ENCODE results near the gene XPNPEP2.

XPNPEP2 gene

DNA sequence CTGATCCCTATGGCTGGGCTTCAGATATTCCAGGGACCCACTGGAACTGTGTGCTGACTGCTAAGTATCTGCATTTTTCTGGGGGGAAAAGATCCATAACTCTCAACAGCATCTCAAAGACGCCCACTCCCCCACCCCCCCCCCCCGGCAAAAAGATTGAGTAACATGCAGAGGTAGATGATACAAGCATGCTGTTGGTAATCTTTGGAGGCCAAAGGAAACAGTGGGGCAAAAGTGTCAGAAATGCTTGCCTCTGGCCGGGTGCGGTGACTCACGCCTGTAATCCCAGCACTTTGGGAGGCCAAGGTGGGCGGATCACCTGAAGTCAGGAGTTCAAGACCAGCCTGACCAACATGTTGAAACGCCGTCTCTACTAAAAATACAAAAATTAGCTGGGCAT, 12.2 kb downstream of the XPNPEP2 start:
- H3K36me3 ChIP-seq (ENCODE audit: control insufficient read depth, insufficient read depth, low read length), result no peaks in the 10 kb centered on the region
- H3K27me3 ChIP-seq (ENCODE audit: control insufficient read depth, insufficient read depth, low read length), result peaks cover 5% of the 10 kb centered on the region
- no peak overlapping the region for H3K9ac ChIP-seq (ENCODE audit: low read length)
- peaks cover 33% of the 10 kb centered on the region for H3K4me1 ChIP-seq (ENCODE audit: control insufficient read depth, insufficient read depth, low read length)
- H3K27ac ChIP-seq (ENCODE audit: low read depth, low read length), result no peak overlapping the region
- H3K4me3 ChIP-seq (ENCODE audit: low read depth, low read length), result no peak overlapping the region
- no peaks in the 10 kb centered on the region for H3K9me3 ChIP-seq (ENCODE audit: control insufficient read depth, insufficient read depth, low read depth, low read length)

DNA sequence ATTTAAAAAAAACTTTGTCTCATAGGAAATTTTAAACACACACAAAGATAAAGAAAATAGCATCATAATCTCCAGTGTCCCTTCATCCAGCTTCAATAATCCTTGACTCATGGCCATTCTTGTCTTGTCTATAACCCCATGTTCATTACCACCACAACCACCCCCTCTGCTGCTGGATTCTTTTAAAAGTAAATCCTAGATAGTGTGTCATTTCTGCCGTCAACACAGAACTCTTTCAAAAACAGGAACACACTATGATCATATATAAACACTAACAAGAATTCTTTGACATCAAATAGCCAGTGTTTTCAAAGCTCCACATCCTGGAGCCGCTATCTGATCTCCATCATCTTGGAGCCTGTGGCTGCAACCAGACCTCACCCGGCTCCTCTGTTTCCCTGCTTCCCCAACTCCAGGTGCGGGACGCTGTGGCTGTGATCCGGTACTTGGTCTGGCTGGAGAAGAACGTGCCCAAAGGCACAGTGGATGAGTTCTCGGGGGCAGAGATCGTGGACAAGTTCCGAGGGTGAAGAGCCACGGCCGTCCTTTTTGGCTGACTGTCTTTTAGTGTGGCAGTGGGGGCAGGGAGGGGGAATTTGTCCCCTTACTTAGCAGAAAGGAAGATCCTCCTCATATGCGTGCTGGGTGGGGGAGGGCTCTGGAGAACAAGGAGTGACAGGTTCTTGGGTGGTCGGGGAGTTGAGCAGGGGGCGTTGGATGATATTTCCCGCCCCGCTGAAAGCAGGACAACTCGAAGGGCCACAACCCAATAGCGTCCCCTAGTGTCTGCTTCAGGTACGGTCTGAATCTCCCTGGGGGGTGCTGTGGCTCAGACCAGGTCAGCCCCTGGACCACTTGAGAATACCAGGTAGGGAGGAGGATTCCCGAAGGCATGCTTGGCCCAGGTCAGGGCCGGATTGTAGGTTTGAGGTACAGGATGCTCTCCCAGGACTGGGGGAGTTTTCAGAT, 15.6 kb downstream of the XPNPEP2 start:
- no peak overlapping the region; the same call in 1 of the 2 replicates for H3K4me3 ChIP-seq (ENCODE audit: low read depth, low read length)
- no peak overlapping the region for H3K9ac ChIP-seq (ENCODE audit: low read length)
- no peaks in the 10 kb centered on the region for H3K36me3 ChIP-seq (ENCODE audit: control insufficient read depth, insufficient read depth, low read length)
- no peak overlapping the region for H3K27ac ChIP-seq (ENCODE audit: low read depth, low read length)
- no peaks in the 10 kb centered on the region for H3K9me3 ChIP-seq (ENCODE audit: control insufficient read depth, insufficient read depth, low read depth, low read length)
- peaks cover 11% of the 10 kb centered on the region; the same call in 1 of the 2 replicates for H3K4me1 ChIP-seq (ENCODE audit: control insufficient read depth, insufficient read depth, low read length)
- no peaks in the 10 kb centered on the region; the same call in 1 of the 2 replicates for H3K27me3 ChIP-seq (ENCODE audit: control insufficient read depth, insufficient read depth, low read length)

DNA sequence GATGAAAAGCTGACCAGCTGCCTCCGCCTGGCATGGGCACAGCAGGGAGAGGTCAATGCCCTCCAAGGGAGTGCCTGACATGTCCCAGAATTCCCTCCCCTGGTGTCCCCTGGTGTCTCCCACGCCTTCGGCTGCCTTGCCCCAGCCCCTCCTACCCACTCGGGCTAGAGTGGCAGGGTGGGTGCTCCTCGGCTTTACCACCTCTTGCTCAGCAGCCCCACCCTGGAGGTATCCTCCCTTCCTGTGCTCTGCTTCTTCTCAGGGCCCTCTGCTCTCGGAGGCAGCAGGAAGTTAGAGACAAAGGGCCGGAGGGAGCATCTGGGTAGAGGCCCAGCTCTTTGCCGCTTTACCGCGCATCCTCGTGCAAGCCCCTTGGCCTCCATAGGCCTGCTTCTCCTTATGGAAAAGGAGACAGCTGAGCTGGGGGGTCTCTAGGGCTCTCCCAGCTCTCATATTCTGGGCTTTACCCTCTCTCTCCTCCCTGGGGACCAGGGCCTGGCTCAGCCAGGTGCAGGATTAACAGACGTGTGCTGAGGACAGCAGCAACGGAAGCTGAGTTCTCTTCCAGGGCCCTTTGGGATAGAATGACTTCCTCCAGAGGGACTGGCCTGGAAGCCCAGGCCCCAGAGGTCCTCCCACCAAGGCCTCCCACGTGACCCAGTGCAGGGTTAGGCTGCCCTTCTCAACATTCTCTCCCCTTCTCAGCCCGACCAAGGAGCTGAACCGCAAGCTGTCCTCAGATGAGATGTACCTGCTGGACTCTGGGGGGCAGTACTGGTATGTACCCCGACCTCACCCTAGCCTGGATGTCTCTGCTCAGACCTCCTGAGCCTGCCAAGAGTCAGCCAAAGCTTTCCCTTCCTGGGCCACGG, 17.2 kb downstream of the XPNPEP2 start:
- Histone ChIP-seq H3K4me1 (ENCODE audit: control insufficient read depth, insufficient read depth, low read length) (peaks cover 11% of the 10 kb centered on the region; the same call in 1 of the 2 replicates), H3K27me3 (ENCODE audit: control insufficient read depth, insufficient read depth, low read length) (no peaks in the 10 kb centered on the region; the same call in 1 of the 2 replicates), H3K36me3 (ENCODE audit: control insufficient read depth, insufficient read depth, low read length) (no peaks in the 10 kb centered on the region), H3K9me3 (ENCODE audit: control insufficient read depth, insufficient read depth, low read depth, low read length) (no peaks in the 10 kb centered on the region), H3K9ac (ENCODE audit: low read length) (no peak overlapping the region), H3K27ac (ENCODE audit: low read depth, low read length) (no peak overlapping the region), H3K4me3 (ENCODE audit: low read depth, low read length) (no peak overlapping the region)

DNA sequence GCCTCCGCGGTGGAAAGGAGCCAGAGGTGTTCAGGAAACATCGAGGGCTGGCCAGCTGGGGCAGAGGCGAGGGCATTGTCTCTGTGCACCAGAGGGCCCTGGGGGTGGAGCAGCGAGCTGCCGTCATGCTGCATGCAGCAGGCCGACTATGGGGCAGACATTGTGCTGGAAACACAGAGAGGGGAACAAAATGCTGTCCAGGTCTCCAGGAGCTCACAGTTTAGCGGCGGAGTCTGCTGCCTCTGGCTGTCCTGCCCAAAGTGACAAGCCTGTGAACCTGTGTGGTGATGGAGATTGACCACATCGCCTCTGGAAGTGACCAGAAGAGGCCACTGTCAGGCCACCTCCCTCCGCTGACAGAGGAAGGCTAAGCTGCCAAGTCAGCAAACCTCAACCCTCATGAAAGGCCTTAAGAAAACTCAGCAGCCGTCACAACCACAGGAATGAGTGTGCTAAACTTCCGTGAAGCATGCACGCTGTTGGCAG, 20.8 kb downstream of the XPNPEP2 start:
- H3K9me3 ChIP-seq (ENCODE audit: control insufficient read depth, insufficient read depth, low read depth, low read length), result no peaks in the 10 kb centered on the region
- H3K36me3 ChIP-seq (ENCODE audit: control insufficient read depth, insufficient read depth, low read length), result no peaks in the 10 kb centered on the region
- no peak overlapping the region for H3K27ac ChIP-seq (ENCODE audit: low read depth, low read length)
- no peaks in the 10 kb centered on the region for H3K27me3 ChIP-seq (ENCODE audit: control insufficient read depth, insufficient read depth, low read length)
- H3K9ac ChIP-seq (ENCODE audit: low read length), result no peak overlapping the region
- H3K4me1 ChIP-seq (ENCODE audit: control insufficient read depth, insufficient read depth, low read length), result peaks cover 5% of the 10 kb centered on the region; the same call in 1 of the 2 replicates
- H3K4me3 ChIP-seq (ENCODE audit: low read depth, low read length), result no peak overlapping the region

DNA sequence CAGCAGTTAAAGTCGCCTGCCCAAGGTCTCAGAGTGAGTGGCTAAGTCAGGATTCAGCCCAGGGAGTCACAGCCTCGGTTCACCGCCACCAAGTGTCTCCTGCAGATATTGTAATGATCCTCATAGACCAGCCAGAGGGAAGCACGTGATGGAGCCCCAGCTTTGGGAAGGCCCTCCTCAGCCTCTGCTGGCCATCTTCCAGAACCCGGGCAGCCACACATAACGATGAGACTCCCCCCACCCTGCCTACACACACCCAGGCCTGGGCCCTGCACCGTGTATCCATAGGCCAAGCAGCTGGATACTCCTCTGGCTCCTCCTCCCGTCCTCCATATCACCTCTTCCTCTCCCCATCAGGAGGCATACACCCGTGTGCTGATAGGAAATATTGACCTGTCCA, 21.4 kb downstream of the XPNPEP2 start:
- Histone ChIP-seq H3K4me1 (ENCODE audit: control insufficient read depth, insufficient read depth, low read length) (peaks cover 5% of the 10 kb centered on the region; the same call in 1 of the 2 replicates), H3K9me3 (ENCODE audit: control insufficient read depth, insufficient read depth, low read depth, low read length) (no peaks in the 10 kb centered on the region), H3K36me3 (ENCODE audit: control insufficient read depth, insufficient read depth, low read length) (no peaks in the 10 kb centered on the region), H3K27me3 (ENCODE audit: control insufficient read depth, insufficient read depth, low read length) (no peaks in the 10 kb centered on the region; the same call in 1 of the 2 replicates), H3K27ac (ENCODE audit: low read depth, low read length) (no peak overlapping the region), H3K4me3 (ENCODE audit: low read depth, low read length) (no peak overlapping the region), H3K9ac (ENCODE audit: low read length) (no peak overlapping the region)

DNA sequence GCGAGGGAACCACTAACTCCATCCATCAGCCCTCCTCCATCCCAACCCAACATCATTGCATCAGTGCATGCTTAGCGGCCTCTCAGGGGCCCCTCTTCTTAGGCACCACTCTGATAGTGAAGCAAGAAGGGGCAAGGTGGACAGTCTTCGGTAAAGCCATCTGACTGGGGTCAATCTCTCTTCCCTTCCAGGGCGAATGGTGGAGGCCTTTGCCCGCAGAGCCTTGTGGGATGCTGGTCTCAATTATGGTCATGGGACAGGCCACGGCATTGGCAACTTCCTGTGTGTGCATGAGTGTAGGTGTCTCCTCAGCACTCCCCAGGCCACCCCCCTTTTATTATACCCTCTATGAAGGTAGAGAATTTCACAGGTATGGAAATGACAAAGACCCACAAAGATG, 22.2 kb downstream of the XPNPEP2 start:
- Histone ChIP-seq H3K27me3 (ENCODE audit: control insufficient read depth, insufficient read depth, low read length) (no peaks in the 10 kb centered on the region; the same call in 1 of the 2 replicates), H3K27ac (ENCODE audit: low read depth, low read length) (no peak overlapping the region), H3K4me3 (ENCODE audit: low read depth, low read length) (no peak overlapping the region), H3K9me3 (ENCODE audit: control insufficient read depth, insufficient read depth, low read depth, low read length) (no peaks in the 10 kb centered on the region), H3K9ac (ENCODE audit: low read length) (no peak overlapping the region), H3K4me1 (ENCODE audit: control insufficient read depth, insufficient read depth, low read length) (peaks cover 4% of the 10 kb centered on the region; the same call in 1 of the 2 replicates), H3K36me3 (ENCODE audit: control insufficient read depth, insufficient read depth, low read length) (no peaks in the 10 kb centered on the region)

DNA sequence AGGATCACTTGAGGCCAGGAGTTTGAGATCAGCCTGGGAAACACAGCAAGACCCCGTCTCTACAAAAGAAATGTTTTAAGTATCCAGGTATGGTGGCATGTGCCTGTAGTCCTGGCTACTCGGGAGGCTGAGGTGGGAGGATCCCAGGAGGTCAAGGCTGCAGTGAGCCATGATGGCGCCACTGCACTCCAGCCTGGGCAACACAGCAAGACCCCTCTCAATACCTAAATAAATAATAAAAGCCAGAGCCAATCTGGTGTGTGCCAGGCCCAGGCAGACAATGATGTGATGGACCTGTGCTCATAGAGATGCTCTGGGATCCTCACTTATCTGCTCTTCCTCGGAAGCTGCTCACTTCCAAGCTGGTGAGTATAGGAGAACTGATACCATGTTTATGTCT, 22.8 kb downstream of the XPNPEP2 start:
- Histone ChIP-seq H3K4me3 (ENCODE audit: low read depth, low read length) (no peak overlapping the region), H3K27me3 (ENCODE audit: control insufficient read depth, insufficient read depth, low read length) (no peaks in the 10 kb centered on the region; the same call in 1 of the 2 replicates), H3K27ac (ENCODE audit: low read depth, low read length) (no peak overlapping the region), H3K9ac (ENCODE audit: low read length) (no peak overlapping the region), H3K9me3 (ENCODE audit: control insufficient read depth, insufficient read depth, low read depth, low read length) (no peaks in the 10 kb centered on the region), H3K4me1 (ENCODE audit: control insufficient read depth, insufficient read depth, low read length) (no peaks in the 10 kb centered on the region), H3K36me3 (ENCODE audit: control insufficient read depth, insufficient read depth, low read length) (no peaks in the 10 kb centered on the region)

DNA sequence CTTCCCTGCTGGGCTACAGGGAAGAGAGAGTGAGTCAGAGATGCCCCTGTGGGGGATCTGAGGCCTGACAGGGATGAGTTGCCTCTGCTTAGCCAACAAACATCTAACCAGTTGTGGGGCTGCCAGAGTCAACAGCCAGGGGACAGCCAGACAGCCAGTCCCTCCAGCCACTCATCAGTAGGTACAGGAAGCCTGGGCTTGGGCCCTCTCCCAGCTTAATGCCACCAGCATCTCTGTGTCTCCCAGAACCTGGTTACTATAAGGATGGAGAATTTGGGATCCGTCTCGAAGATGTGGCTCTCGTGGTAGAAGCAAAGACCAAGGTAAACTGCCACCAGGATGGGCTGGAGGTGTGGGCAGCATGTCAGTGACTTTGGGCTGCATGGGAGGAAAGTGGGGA, 23.7 kb downstream of the XPNPEP2 start:
- no peak overlapping the region for H3K4me3 ChIP-seq (ENCODE audit: low read depth, low read length)
- H3K36me3 ChIP-seq (ENCODE audit: control insufficient read depth, insufficient read depth, low read length), result no peaks in the 10 kb centered on the region
- no peak overlapping the region for H3K9ac ChIP-seq (ENCODE audit: low read length)
- no peaks in the 10 kb centered on the region; the same call in 1 of the 2 replicates for H3K27me3 ChIP-seq (ENCODE audit: control insufficient read depth, insufficient read depth, low read length)
- no peaks in the 10 kb centered on the region for H3K9me3 ChIP-seq (ENCODE audit: control insufficient read depth, insufficient read depth, low read depth, low read length)
- no peaks in the 10 kb centered on the region for H3K4me1 ChIP-seq (ENCODE audit: control insufficient read depth, insufficient read depth, low read length)
- H3K27ac ChIP-seq (ENCODE audit: low read depth, low read length), result no peak overlapping the region

DNA sequence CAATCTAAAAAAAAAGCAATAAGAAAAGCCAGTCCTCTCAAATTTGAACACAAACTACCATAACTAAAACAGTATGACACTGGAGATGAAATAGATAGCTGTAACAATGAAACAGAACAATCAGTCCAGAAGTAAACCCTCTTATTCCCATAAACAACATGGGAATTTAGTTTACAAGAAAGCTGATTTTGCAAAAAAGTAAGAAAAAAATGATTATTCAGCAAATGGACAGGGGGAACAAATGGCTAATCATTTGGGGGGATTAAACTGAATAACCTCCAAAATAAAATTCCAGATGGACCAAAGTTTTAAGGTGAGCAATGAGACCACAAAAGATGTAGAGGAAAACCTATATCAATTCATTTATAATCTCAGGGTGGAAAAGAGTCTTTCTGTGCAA, 24.9 kb downstream of the XPNPEP2 start:
- Histone ChIP-seq H3K36me3 (ENCODE audit: control insufficient read depth, insufficient read depth, low read length) (no peaks in the 10 kb centered on the region), H3K9ac (ENCODE audit: low read length) (no peak overlapping the region), H3K4me1 (ENCODE audit: control insufficient read depth, insufficient read depth, low read length) (no peaks in the 10 kb centered on the region), H3K4me3 (ENCODE audit: low read depth, low read length) (no peak overlapping the region), H3K27me3 (ENCODE audit: control insufficient read depth, insufficient read depth, low read length) (no peaks in the 10 kb centered on the region; the same call in 1 of the 2 replicates), H3K27ac (ENCODE audit: low read depth, low read length) (no peak overlapping the region), H3K9me3 (ENCODE audit: control insufficient read depth, insufficient read depth, low read depth, low read length) (no peaks in the 10 kb centered on the region)

DNA sequence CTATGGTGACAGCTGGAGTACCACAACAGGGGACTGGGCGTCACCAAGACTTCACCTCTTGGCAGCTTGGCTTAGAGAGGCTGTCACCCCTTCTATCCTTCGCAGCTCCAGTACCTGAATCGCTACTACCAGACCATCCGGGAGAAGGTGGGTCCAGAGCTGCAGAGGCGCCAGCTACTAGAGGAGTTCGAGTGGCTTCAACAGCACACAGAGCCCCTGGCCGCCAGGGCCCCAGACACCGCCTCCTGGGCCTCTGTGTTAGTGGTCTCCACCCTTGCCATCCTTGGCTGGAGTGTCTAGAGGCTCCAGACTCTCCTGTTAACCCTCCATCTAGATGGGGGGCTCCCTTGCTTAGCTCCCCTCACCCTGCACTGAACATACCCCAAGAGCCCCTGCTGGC, 29.4 kb downstream of the XPNPEP2 start:
- Histone ChIP-seq H3K4me3 (ENCODE audit: low read depth, low read length) (no peak overlapping the region), H3K4me1 (ENCODE audit: control insufficient read depth, insufficient read depth, low read length) (peaks cover 12% of the 10 kb centered on the region), H3K27ac (ENCODE audit: low read depth, low read length) (no peak overlapping the region), H3K9me3 (ENCODE audit: control insufficient read depth, insufficient read depth, low read depth, low read length) (no peaks in the 10 kb centered on the region), H3K36me3 (ENCODE audit: control insufficient read depth, insufficient read depth, low read length) (no peaks in the 10 kb centered on the region), H3K9ac (ENCODE audit: low read length) (no peak overlapping the region), H3K27me3 (ENCODE audit: control insufficient read depth, insufficient read depth, low read length) (no peaks in the 10 kb centered on the region; the same call in 1 of the 2 replicates)
